ENCODE data around the gene ARHGAP6.

- TF ChIP-seq CTCF (conservative IDR thresholded peaks at IDR 0.05; ENCODE audit: low read depth in 2 of 2) (no peak), EZH2 (IDR thresholded peaks at IDR 0.05; ENCODE audit: low read depth, unreplicated experiment) (no peak), EZH2phosphoT487 (IDR thresholded peaks at IDR 0.05; ENCODE audit: unreplicated experiment) (no peak), REST (IDR thresholded peaks at IDR 0.05; ENCODE audit: unreplicated experiment) (no peak), CREB1 (CRISPR knock-in tag; IDR thresholded peaks at IDR 0.05; ENCODE audit: low read depth) (no peak), STAT1 (IDR thresholded peaks at IDR 0.05; ENCODE audit: unreplicated experiment) (no peak), POLR2AphosphoS5 (IDR thresholded peaks at IDR 0.05; ENCODE audit: low read depth) (no peak), JUNB (IDR thresholded peaks at IDR 0.05; ENCODE audit: unreplicated experiment) (no peak), NANOG (IDR thresholded peaks at IDR 0.05; ENCODE audit: borderline replicate concordance) (no peak), ETS1 (IDR thresholded peaks at IDR 0.05) (no peak), ZNF331 (CRISPR knock-in tag; IDR thresholded peaks at IDR 0.05; ENCODE audit: low read depth) (no peak)
Observed at GRCh38 chrX:11105080-11105479, 560.6 kb downstream of the ARHGAP6 start.
